GM18861 (cell line): ENCODE measurements around the gene SDCCAG8.

ENCODE experiments used
- ATAC-seq: cut with Tn5 transposase; IDR thresholded peaks from one replicate; pipeline ENCODE4 v1.9.1; 2021; ENCODE audit not compliant: unreplicated experiment

Gene SDCCAG8

GRCh38 chr1:243454328-243454997 lies 198.6 kb downstream of the SDCCAG8 start:
- no peak for ATAC-seq

- no peak for ATAC-seq
Measured at GRCh38 chr1:243455760-243456651, 200.2 kb downstream of the SDCCAG8 start.

GRCh38 chr1:243457363-243457982 lies 201.6 kb downstream of the SDCCAG8 start:
- ATAC-seq, result no peak

- no peak for ATAC-seq
Measured at GRCh38 chr1:243459059-243459458, 203.2 kb downstream of the SDCCAG8 start.

- ATAC-seq, result no peak
Measured at GRCh38 chr1:243461700-243462099, 205.9 kb downstream of the SDCCAG8 start.

- no peak for ATAC-seq
Measured at GRCh38 chr1:243462929-243463697, 207.3 kb downstream of the SDCCAG8 start.

GRCh38 chr1:243465081-243465480 lies 209.2 kb downstream of the SDCCAG8 start:
- no peak for ATAC-seq

- ATAC-seq, result no peak
Measured at GRCh38 chr1:243465738-243466137, 209.9 kb downstream of the SDCCAG8 start.

GRCh38 chr1:243469497-243469896 lies 213.7 kb downstream of the SDCCAG8 start:
- ATAC-seq, result no peak

GRCh38 chr1:243470502-243470901 lies 214.7 kb downstream of the SDCCAG8 start:
- ATAC-seq, result no peak

GRCh38 chr1:243471026-243471685 lies 215.3 kb downstream of the SDCCAG8 start:
- no peak for ATAC-seq

GRCh38 chr1:243471754-243472745 lies 216.2 kb downstream of the SDCCAG8 start:
- peak; percentile 88 for ATAC-seq

GRCh38 chr1:243473227-243474135 lies 217.6 kb downstream of the SDCCAG8 start:
- ATAC-seq, result no peak

GRCh38 chr1:243474136-243474881 lies 218.5 kb downstream of the SDCCAG8 start:
- no peak for ATAC-seq

- no peak for ATAC-seq
Measured at GRCh38 chr1:243474906-243475305, 219.1 kb downstream of the SDCCAG8 start.

GRCh38 chr1:243475966-243476365 lies 220.1 kb downstream of the SDCCAG8 start:
- no peak for ATAC-seq

- no peak for ATAC-seq
Measured at GRCh38 chr1:243477731-243478290, 222.0 kb downstream of the SDCCAG8 start.
